GM12878 (cell line): ENCODE results near the gene ANKRD28. TPM values are rescaled to one million over a fixed set of nuclear protein-coding genes. Genes with fewer than 3 reads are reported as not detected.

Source experiments
- ATAC-seq: fragments of 200-7000 bp; cut with Tn5 transposase; 3 replicates; pipeline ENCODE4 v1.9.1; 2020; ENCODE audit warnings: mild to moderate bottlenecking, moderate library complexity
- BruUV-seq: library from RNA; stranded (reverse); fragments of 400-500 nt; replicated peaks from 2 replicates; lab custom pipeline; 2021; lab: Mats Ljungman, UMichigan
- CTCF ChIA-PET: fragments of 300-600 bp; sonication (Branson Sonifier 250); formaldehyde crosslinking; extraction: SDS; loops from one replicate; lab custom pipeline; 2021; ENCODE audit warnings: inconsistent platforms; lab: Yijun Ruan, JAX
- POLR2A ChIA-PET: fragments of 350-600 bp; formaldehyde crosslinking; extraction: SDS; loops from one replicate; lab custom pipeline; 2021; ENCODE audit warnings: inconsistent platforms; lab: Charles Lee
- RAD21 ChIA-PET: fragments of 300-600 bp; sonication (Branson Sonifier 250); formaldehyde crosslinking; loops from one replicate; lab custom pipeline; 2023; ENCODE audit warnings: antibody characterized with exemption; ENCODE audit not compliant: unreplicated experiment; lab: Charles Lee
- SMC1A ChIA-PET: fragments of 300-600 bp; sonication (Branson Sonifier 250); formaldehyde crosslinking; loops from one replicate; lab custom pipeline; 2023; ENCODE audit not compliant: unreplicated experiment, uncharacterized antibody; lab: Charles Lee
- DNase-seq: peaks from one replicate; pipeline ENCODE4 v3.0.0-alpha.2; 2011; ENCODE audit warnings: low read depth, low spot score
- FAIRE-seq: peaks from 3 replicates; lab custom pipeline; 2011; peaks lifted over from hg19 to GRCh38; lab: Jason Lieb, UNC
- H2AFZ ChIP-seq: 2 replicates; pipeline ENCODE4 v1.6.0; 2011; ENCODE audit warnings: low read depth, low read length, control low read depth; ENCODE audit not compliant: control insufficient read depth
- H3K27ac ChIP-seq: 2 replicates; pipeline ENCODE4 v1.5.1; 2011; ENCODE audit warnings: control low read depth; ENCODE audit not compliant: control insufficient read depth, insufficient read depth
- H3K27me3 ChIP-seq, 2 experiments: replicated peaks in 1 of 2; 2 replicates each; pipeline versions ENCODE4 v1.6.0 to v1.6.1; 2011; ENCODE audit warnings: low read length in 1 of 2; ENCODE audit not compliant: control insufficient read depth in 2 of 2, insufficient read depth in 2 of 2
- H3K36me3 ChIP-seq, 2 experiments: 2 replicates each; pipeline ENCODE4 v1.5.1; 2011; ENCODE audit warnings: low read length in 1 of 2; ENCODE audit not compliant: control insufficient read depth in 2 of 2, insufficient read depth in 2 of 2
- H3K4me1 ChIP-seq: 2 replicates; pipeline ENCODE4 v1.6.1; 2011; ENCODE audit warnings: mild to moderate bottlenecking, low read length, moderate library complexity, mixed read lengths; ENCODE audit not compliant: control insufficient read depth, insufficient read depth
- H3K4me2 ChIP-seq: 2 replicates; pipeline ENCODE4 v1.6.0; 2011; ENCODE audit warnings: control low read depth; ENCODE audit not compliant: control insufficient read depth, insufficient read depth
- H3K4me3 ChIP-seq: fragments of 200-600 bp; sonication (generic); 2 replicates; pipeline ENCODE4 v1.5.1; 2016
- H3K79me2 ChIP-seq: 2 replicates; pipeline ENCODE4 v1.6.0; 2011; ENCODE audit warnings: low read length; ENCODE audit not compliant: control insufficient read depth, insufficient read depth
- H3K9ac ChIP-seq: 2 replicates; pipeline ENCODE4 v1.8.0; 2011; ENCODE audit warnings: low read length, control low read depth, mixed read lengths; ENCODE audit not compliant: control insufficient read depth, insufficient read depth
- H3K9me3 ChIP-seq: replicated peaks from 3 replicates; pipeline ENCODE4 v1.5.1; 2011; ENCODE audit warnings: mild to moderate bottlenecking, low read length; ENCODE audit not compliant: control insufficient read depth, insufficient read depth
- H4K20me1 ChIP-seq: 2 replicates; pipeline ENCODE4 v1.6.0; 2011; ENCODE audit not compliant: control insufficient read depth, insufficient read depth
- BMI1 ChIP-seq: fragments of 450-650 bp; IDR thresholded peaks from 2 replicates; pipeline ENCODE4 v1.6.1; 2016; ENCODE audit warnings: mild to moderate bottlenecking, moderate library complexity, borderline replicate concordance
- CHD2 ChIP-seq: IDR thresholded peaks from 2 replicates; pipeline ENCODE4 v1.6.1; 2011; ENCODE audit warnings: low read depth, low read length, improper control_type of control experiment, borderline replicate concordance
- EP300 ChIP-seq, 2 experiments: fragments of 150-350 bp in 1 of 2; IDR thresholded peaks; 2 replicates each; pipeline ENCODE4 v1.6.1; 2011 to 2012; ENCODE audit warnings: low read depth in 2 of 2, low read length in 2 of 2, borderline replicate concordance in 1 of 2, improper control_type of control experiment in 1 of 2, inconsistent platforms in 1 of 2; ENCODE audit not compliant: control insufficient read depth in 1 of 2
- MTA3 ChIP-seq: IDR thresholded peaks from 2 replicates; pipeline ENCODE4 v1.6.1; 2012; ENCODE audit warnings: low read length, inconsistent platforms, borderline replicate concordance
- POLR2A ChIP-seq: IDR thresholded peaks from 2 replicates; pipeline ENCODE4 v1.6.1; 2011; ENCODE audit warnings: low read depth, mild to moderate bottlenecking, low read length
- POLR2AphosphoS5 ChIP-seq: IDR thresholded peaks from 2 replicates; pipeline ENCODE4 v1.6.1; 2011; ENCODE audit warnings: mild to moderate bottlenecking, low read length, inconsistent platforms
- SIN3A ChIP-seq: IDR thresholded peaks from 2 replicates; pipeline ENCODE4 v1.6.1; 2012; ENCODE audit warnings: low read depth, low read length, improper control_type of control experiment
- SMARCA5 ChIP-seq: fragments of 450-650 bp; IDR thresholded peaks from 2 replicates; pipeline ENCODE4 v1.6.1; 2017; ENCODE audit warnings: mild to moderate bottlenecking
- SPI1 ChIP-seq: IDR thresholded peaks from 2 replicates; pipeline ENCODE4 v1.6.1; 2011; ENCODE audit warnings: low read depth, mild to moderate bottlenecking, low read length, moderate library complexity, borderline replicate concordance; ENCODE audit not compliant: insufficient read depth
- SREBF1 ChIP-seq: IDR thresholded peaks from 2 replicates; pipeline ENCODE4 v1.6.1; 2012; ENCODE audit warnings: mild to moderate bottlenecking, low read length
- SRF ChIP-seq, 2 experiments: IDR thresholded peaks; 2 replicates each; pipeline ENCODE4 v1.6.1; 2011; ENCODE audit warnings: low read depth in 2 of 2, low read length in 2 of 2, mild to moderate bottlenecking in 1 of 2, moderate library complexity in 1 of 2
- ZZZ3 ChIP-seq: IDR thresholded peaks from 2 replicates; pipeline ENCODE4 v1.6.1; 2011; ENCODE audit warnings: low read depth; ENCODE audit not compliant: control insufficient read depth, insufficient read length
- WGBS: methylation state at CpG from one replicate; pipeline ENCODE4 v1.1.6; 2016; ENCODE audit warnings: low lambda C conversion rate; ENCODE audit not compliant: insufficient replicate concordance, insufficient coverage; ENCODE audit errors: missing lambda C conversion rate; 5-methylcytosine and 5-hydroxymethylcytosine counted together
- in situ Hi-C: fragments of 300-500 bp; cut with MboI; formaldehyde crosslinking; loops from 9 replicates; pipeline ENCODE4 v1.14.3; 2018; ENCODE audit warnings: mixed read lengths
- intact Hi-C: fragments of 100-400 bp; cut with micrococcal nuclease; formaldehyde crosslinking; loops from one replicate; pipeline ENCODE4 v1.14.2; 2022; ENCODE audit not compliant: unreplicated experiment
- polyA plus RNA-seq, 11 experiments: library from polyadenylated mRNA; depleted of rRNA in 4 of 11; unstranded in 6 of 11; stranded (reverse) in 5 of 11; fragments of >200 nt; fragmentation: Nextera tagmentation in 4 of 11; fragmentation: Illumina TruSeq in 1 of 11; extraction: Ambion mirVana in 4 of 11; extraction: Trizol in 1 of 11; gene quantifications; 1 replicate in 1 of 11; 2 replicates in 10 of 11; pipeline versions ENCODE4 v1.2.1 to v1.2.3, GENCODE V29; 2011 to 2016; ENCODE audit warnings: inconsistent platforms in 2 of 11, missing spikeins in 2 of 11, low read depth in 1 of 11
- total RNA-seq, 4 experiments: library from RNA; depleted of rRNA in 3 of 4; stranded (reverse); fragments of >200 nt in 3 of 4; fragmentation: Illumina TruSeq in 1 of 4; extraction: Trizol in 1 of 4; gene quantifications; 2 replicates each; pipeline versions ENCODE4 v1.2.1 to v1.2.3, GENCODE V29; 2013 to 2021
- TF ChIP-seq, protein P1 (sequence below), 3 experiments: IDR thresholded peaks in 2 of 3; conservative IDR thresholded peaks in 1 of 3; 2 replicates each; pipeline ENCODE4 v1.5.1; 2011; ENCODE audit warnings: low read depth in 3 of 3, low read length in 3 of 3, mild to moderate bottlenecking in 3 of 3, control low read depth in 2 of 3, moderate library complexity in 2 of 3, inconsistent platforms in 1 of 3, mixed read lengths in 1 of 3; ENCODE audit not compliant: control insufficient read depth in 2 of 3, insufficient read depth in 1 of 3; ENCODE audit errors: extremely low read depth in 1 of 3
- TF ChIP-seq, protein P2 (sequence below): fragments of 450-650 bp; IDR thresholded peaks from 2 replicates; pipeline ENCODE4 v1.6.1; 2016; ENCODE audit warnings: mild to moderate bottlenecking, moderate library complexity, borderline replicate concordance
- TF ChIP-seq, protein P3 (sequence below): fragments of 450-650 bp; formaldehyde crosslinking; IDR thresholded peaks from 2 replicates; pipeline ENCODE4 v1.4.0; 2020; ENCODE audit warnings: mild to moderate bottlenecking, moderate library complexity

Gene ANKRD28
- total and polyA plus RNA-seq, 10 of the 15 experiments (the other 5 are each of a cell fraction or from before 2014, with no cell fraction given), result 11.2 to 105 (median 38.3) TPM

DNA sequence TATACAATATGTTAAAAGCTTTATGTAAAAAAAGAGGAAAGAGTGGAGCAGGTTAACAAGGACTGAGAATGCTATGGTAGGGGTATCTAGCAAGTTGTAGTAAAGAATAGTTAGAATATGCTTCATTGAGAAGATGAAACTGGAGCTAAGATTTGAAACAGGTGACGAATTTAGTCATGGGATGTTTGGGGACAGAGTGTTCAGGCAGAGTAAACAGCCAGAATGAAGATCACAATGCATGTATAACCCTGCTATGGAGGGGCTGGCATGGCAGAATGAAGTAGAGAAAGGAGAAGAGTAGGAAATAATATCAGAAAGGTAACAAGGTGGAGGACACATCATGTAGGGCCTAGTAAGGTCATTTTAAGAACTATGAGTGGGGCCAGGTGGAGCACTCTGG, 124.2 kb downstream of the ANKRD28 start:
- Histone ChIP-seq H2AFZ (no peak overlapping the region), H3K79me2 (no peaks in the 10 kb centered on the region), H3K4me1 (no peaks in the 10 kb centered on the region), H3K27ac (no peak overlapping the region), H3K36me3 (peaks cover 1 to 46% of the 10 kb centered on the region in 2 experiments), H4K20me1 (no peaks in the 10 kb centered on the region), H3K9ac (no peak overlapping the region), H3K27me3 (no peaks in the 10 kb centered on the region), H3K9me3 (no peaks in the 10 kb centered on the region), H3K4me2 (no peak overlapping the region), H3K4me3 (no peak overlapping the region)
- in situ Hi-C loops (no loop called here), intact Hi-C loops (no loop called here)
- FAIRE-seq, result no peak
- ChIA-PET SMC1A (interaction anchor here (0.7 to 1.2 kb wide), 4 partner anchors 37 to 137 kb away, joined by 3 read pairs; no protein-coding TSS in a partner anchor), POLR2A (interaction anchor here (0.9 kb wide), 1 partner anchor 43 kb away, joined by 3 read pairs; no protein-coding TSS in a partner anchor), RAD21 (no interaction called here), CTCF (interaction anchor here (0.9 to 1.0 kb wide), 2 partner anchors 40 to 44 kb away, joined by 3 read pairs; no protein-coding TSS in a partner anchor)
- no TSS peak for BruUV-seq
- ATAC-seq, result no peak
- no peak for DNase-seq
- 97% methylated on average over 1 of the region's 1 CpG for whole genome bisulfite sequencing
- no peak for TF ChIP-seq POLR2AphosphoS5
- TF ChIP-seq ZZZ3, result no peak
- TF ChIP-seq, protein P1, sequence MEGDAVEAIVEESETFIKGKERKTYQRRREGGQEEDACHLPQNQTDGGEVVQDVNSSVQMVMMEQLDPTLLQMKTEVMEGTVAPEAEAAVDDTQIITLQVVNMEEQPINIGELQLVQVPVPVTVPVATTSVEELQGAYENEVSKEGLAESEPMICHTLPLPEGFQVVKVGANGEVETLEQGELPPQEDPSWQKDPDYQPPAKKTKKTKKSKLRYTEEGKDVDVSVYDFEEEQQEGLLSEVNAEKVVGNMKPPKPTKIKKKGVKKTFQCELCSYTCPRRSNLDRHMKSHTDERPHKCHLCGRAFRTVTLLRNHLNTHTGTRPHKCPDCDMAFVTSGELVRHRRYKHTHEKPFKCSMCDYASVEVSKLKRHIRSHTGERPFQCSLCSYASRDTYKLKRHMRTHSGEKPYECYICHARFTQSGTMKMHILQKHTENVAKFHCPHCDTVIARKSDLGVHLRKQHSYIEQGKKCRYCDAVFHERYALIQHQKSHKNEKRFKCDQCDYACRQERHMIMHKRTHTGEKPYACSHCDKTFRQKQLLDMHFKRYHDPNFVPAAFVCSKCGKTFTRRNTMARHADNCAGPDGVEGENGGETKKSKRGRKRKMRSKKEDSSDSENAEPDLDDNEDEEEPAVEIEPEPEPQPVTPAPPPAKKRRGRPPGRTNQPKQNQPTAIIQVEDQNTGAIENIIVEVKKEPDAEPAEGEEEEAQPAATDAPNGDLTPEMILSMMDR (IDR thresholded peaks at IDR 0.05 in 2 of 3, conservative IDR thresholded peaks at IDR 0.05 in 1 of 3; ENCODE audit: control insufficient read depth in 2 of 3, extremely low read depth in 1 of 3, insufficient read depth in 1 of 3, low read depth in 3 of 3, low read length in 3 of 3), result no peak
- TF ChIP-seq SMARCA5, result no peak
- no peak for TF ChIP-seq SPI1
- TF ChIP-seq CHD2, result no peak
- TF ChIP-seq POLR2A, result no peak
- TF ChIP-seq SRF (IDR thresholded peaks at IDR 0.05; ENCODE audit: low read depth in 2 of 2, low read length in 2 of 2), result no peak
- no peak for TF ChIP-seq EP300 (IDR thresholded peaks at IDR 0.05; ENCODE audit: borderline replicate concordance in 1 of 2, control insufficient read depth in 1 of 2, low read depth in 2 of 2, low read length in 2 of 2)
- TF ChIP-seq, protein P2, sequence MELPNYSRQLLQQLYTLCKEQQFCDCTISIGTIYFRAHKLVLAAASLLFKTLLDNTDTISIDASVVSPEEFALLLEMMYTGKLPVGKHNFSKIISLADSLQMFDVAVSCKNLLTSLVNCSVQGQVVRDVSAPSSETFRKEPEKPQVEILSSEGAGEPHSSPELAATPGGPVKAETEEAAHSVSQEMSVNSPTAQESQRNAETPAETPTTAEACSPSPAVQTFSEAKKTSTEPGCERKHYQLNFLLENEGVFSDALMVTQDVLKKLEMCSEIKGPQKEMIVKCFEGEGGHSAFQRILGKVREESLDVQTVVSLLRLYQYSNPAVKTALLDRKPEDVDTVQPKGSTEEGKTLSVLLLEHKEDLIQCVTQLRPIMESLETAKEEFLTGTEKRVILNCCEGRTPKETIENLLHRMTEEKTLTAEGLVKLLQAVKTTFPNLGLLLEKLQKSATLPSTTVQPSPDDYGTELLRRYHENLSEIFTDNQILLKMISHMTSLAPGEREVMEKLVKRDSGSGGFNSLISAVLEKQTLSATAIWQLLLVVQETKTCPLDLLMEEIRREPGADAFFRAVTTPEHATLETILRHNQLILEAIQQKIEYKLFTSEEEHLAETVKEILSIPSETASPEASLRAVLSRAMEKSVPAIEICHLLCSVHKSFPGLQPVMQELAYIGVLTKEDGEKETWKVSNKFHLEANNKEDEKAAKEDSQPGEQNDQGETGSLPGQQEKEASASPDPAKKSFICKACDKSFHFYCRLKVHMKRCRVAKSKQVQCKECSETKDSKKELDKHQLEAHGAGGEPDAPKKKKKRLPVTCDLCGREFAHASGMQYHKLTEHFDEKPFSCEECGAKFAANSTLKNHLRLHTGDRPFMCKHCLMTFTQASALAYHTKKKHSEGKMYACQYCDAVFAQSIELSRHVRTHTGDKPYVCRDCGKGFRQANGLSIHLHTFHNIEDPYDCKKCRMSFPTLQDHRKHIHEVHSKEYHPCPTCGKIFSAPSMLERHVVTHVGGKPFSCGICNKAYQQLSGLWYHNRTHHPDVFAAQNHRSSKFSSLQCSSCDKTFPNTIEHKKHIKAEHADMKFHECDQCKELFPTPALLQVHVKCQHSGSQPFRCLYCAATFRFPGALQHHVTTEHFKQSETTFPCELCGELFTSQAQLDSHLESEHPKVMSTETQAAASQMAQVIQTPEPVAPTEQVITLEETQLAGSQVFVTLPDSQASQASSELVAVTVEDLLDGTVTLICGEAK, result no peak
- TF ChIP-seq, protein P3, sequence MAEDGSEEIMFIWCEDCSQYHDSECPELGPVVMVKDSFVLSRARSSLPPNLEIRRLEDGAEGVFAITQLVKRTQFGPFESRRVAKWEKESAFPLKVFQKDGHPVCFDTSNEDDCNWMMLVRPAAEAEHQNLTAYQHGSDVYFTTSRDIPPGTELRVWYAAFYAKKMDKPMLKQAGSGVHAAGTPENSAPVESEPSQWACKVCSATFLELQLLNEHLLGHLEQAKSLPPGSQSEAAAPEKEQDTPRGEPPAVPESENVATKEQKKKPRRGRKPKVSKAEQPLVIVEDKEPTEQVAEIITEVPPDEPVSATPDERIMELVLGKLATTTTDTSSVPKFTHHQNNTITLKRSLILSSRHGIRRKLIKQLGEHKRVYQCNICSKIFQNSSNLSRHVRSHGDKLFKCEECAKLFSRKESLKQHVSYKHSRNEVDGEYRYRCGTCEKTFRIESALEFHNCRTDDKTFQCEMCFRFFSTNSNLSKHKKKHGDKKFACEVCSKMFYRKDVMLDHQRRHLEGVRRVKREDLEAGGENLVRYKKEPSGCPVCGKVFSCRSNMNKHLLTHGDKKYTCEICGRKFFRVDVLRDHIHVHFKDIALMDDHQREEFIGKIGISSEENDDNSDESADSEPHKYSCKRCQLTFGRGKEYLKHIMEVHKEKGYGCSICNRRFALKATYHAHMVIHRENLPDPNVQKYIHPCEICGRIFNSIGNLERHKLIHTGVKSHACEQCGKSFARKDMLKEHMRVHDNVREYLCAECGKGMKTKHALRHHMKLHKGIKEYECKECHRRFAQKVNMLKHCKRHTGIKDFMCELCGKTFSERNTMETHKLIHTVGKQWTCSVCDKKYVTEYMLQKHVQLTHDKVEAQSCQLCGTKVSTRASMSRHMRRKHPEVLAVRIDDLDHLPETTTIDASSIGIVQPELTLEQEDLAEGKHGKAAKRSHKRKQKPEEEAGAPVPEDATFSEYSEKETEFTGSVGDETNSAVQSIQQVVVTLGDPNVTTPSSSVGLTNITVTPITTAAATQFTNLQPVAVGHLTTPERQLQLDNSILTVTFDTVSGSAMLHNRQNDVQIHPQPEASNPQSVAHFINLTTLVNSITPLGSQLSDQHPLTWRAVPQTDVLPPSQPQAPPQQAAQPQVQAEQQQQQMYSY, result no peak
- TF ChIP-seq BMI1, result no peak
- TF ChIP-seq MTA3, result no peak
- TF ChIP-seq SREBF1, result no peak
- TF ChIP-seq SIN3A, result no peak
